ENCODE results near the gene PRLR. TPM values are rescaled to one million over a fixed set of nuclear protein-coding genes. Genes with fewer than 3 reads are reported as not detected.
"Not testable (repeated sequence)": the region's sequence is repeated elsewhere in the genome, so short reads cannot be mapped to it uniquely, and the experiment has no call there.

The PRLR gene
- total RNA-seq, 4 donors from 2014 or later: 0.10 to 0.65 (median 0.39) TPM

GRCh38 chr5:35103637-35104299 lies 126.5 kb downstream of the PRLR start:
- TF ChIP-seq CTCF (IDR thresholded peaks at IDR 0.05 in 4 of 5, conservative IDR thresholded peaks at IDR 0.05 in 1 of 5): no peak
- TF ChIP-seq POLR2A (IDR thresholded peaks at IDR 0.05): no peak
- Histone ChIP-seq H3K27me3 (no peaks in the 10 kb centered on the region), H3K9me3 (no peaks in the 10 kb centered on the region), H3K4me3 (no peak overlapping the region), H3K36me3 (no peaks in the 10 kb centered on the region), H3K4me1 (no peaks in the 10 kb centered on the region), H3K27ac (no peak overlapping the region)
- in situ Hi-C loops (cut with MboI; ENCODE audit: low sequenced_read_pairs in 4 of 4) (no loop called here), intact Hi-C loops (cut with DNase I; ENCODE audit: low total_unique reads) (no loop called here)
- ATAC-seq: no peak
- DNase-seq: no peak

GRCh38 chr5:35101720-35102119 lies 128.6 kb downstream of the PRLR start:
- H3K27me3 ChIP-seq: not testable (repeated sequence)

GRCh38 chr5:35101016-35101415 lies 129.3 kb downstream of the PRLR start:
- no peaks in the 10 kb centered on the region for H3K36me3 ChIP-seq
- no peaks in the 10 kb centered on the region for H3K4me1 ChIP-seq
- in situ Hi-C loops (cut with MboI; ENCODE audit: low sequenced_read_pairs in 4 of 4) (no loop called here), intact Hi-C loops (cut with DNase I; ENCODE audit: low total_unique reads) (no loop called here)
- no peaks in the 10 kb centered on the region for H3K9me3 ChIP-seq
- H3K27me3 ChIP-seq: no peaks in the 10 kb centered on the region
- DNase-seq (no peak), ATAC-seq (no peak)
- no peak overlapping the region for H3K4me3 ChIP-seq
- no peak overlapping the region for H3K27ac ChIP-seq
- no peak for TF ChIP-seq POLR2A (IDR thresholded peaks at IDR 0.05)
- TF ChIP-seq CTCF (IDR thresholded peaks at IDR 0.05 in 4 of 5, conservative IDR thresholded peaks at IDR 0.05 in 1 of 5): no peak

More at GRCh38 chr5:35101720-35102119, 128.6 kb downstream of the PRLR start:
- H3K27ac ChIP-seq; H3K36me3 ChIP-seq; H3K4me1 ChIP-seq; H3K4me3 ChIP-seq; in situ Hi-C loops (cut with MboI; ENCODE audit: low sequenced_read_pairs in 4 of 4); DNase-seq; intact Hi-C loops (cut with DNase I; ENCODE audit: low total_unique reads); H3K9me3 ChIP-seq; ATAC-seq: not testable (repeated sequence)

- Histone ChIP-seq H3K27ac (no peak overlapping the region), H3K36me3 (no peaks in the 10 kb centered on the region), H3K4me3 (no peak overlapping the region), H3K27me3 (no peaks in the 10 kb centered on the region), H3K9me3 (no peaks in the 10 kb centered on the region), H3K4me1 (no peaks in the 10 kb centered on the region)
- intact Hi-C loops (cut with DNase I; ENCODE audit: low total_unique reads) (no loop called here), in situ Hi-C loops (cut with MboI; ENCODE audit: low sequenced_read_pairs in 4 of 4) (loop anchor here in 1 of 4 donors (25.0 kb wide), 1 partner anchor 814 kb away; no protein-coding TSS in a partner anchor)
- ATAC-seq (no peak), DNase-seq (no peak)
- TF ChIP-seq POLR2A (IDR thresholded peaks at IDR 0.05) (no peak), CTCF (IDR thresholded peaks at IDR 0.05 in 4 of 5, conservative IDR thresholded peaks at IDR 0.05 in 1 of 5) (no peak)
Observed at GRCh38 chr5:35098214-35098613, 132.1 kb downstream of the PRLR start.

GRCh38 chr5:35096932-35097331 lies 133.4 kb downstream of the PRLR start:
- no peaks in the 10 kb centered on the region for H3K4me1 ChIP-seq
- no peaks in the 10 kb centered on the region for H3K27me3 ChIP-seq
- no peak for TF ChIP-seq POLR2A (IDR thresholded peaks at IDR 0.05)
- TF ChIP-seq CTCF (IDR thresholded peaks at IDR 0.05 in 4 of 5, conservative IDR thresholded peaks at IDR 0.05 in 1 of 5): no peak
- ATAC-seq: no peak
- DNase-seq: no peak
- no peaks in the 10 kb centered on the region for H3K36me3 ChIP-seq
- in situ Hi-C loops (cut with MboI; ENCODE audit: low sequenced_read_pairs in 4 of 4): loop anchor here in 1 of 4 donors (25.0 kb wide), 1 partner anchor 815 kb away; no protein-coding TSS in a partner anchor
- no peak overlapping the region for H3K27ac ChIP-seq
- H3K9me3 ChIP-seq: no peaks in the 10 kb centered on the region
- intact Hi-C loops (cut with DNase I; ENCODE audit: low total_unique reads): no loop called here
- H3K4me3 ChIP-seq: no peak overlapping the region

Data from gastrocnemius medialis (tissue), 4 donors.